ENCODE measurements around the gene FOXL3. TPM values are rescaled to one million over a fixed set of nuclear protein-coding genes. Genes with fewer than 3 reads are reported as not detected.
"Not testable (repeated sequence)": the region's sequence is repeated elsewhere in the genome, so short reads cannot be mapped to it uniquely, and the experiment has no call there.

FOXL3 gene
- not detected for total RNA-seq

DNA sequence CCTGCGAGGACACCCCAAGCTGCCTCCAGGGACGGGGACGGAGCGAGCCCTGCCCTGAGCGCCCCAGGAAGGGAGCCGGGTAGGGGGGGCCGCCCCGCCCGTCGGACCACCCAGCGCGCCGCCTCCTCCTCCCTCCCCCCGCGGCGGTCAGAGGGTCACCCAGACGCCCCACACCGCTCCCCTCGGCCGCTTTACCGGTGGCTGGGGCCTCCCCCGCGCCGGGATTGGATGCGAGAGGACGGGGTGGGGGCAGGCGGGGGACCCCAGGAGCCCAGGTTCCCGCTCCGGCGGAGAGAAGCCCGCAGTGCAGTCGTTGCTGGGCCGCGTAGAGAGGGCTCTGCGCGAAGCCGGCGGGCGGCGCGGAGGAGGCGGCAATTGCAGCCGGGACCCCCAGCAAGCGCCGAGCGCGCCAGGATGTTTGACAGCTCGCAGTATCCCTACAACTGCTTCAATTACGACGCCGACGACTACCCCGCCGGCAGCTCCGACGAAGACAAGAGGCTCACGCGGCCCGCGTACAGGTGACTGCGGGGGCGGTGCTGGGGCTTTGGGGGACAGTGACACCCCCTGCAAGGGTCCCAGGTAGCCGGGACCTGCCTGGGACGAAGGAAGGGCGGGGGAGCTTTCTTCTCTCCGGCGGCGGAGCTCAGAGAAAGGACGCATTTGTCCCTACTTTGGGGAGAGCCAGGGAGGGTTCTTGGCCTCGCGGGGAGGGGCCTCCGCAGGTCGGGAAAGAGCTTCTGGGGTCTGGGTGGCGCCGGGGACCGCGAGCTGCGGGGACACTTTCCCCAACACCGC lies at the start of gene FOXL3:
Gene FOXL3, plus strand, starts transcription at position 415 of the 798 bp plus-strand sequence. Its CDS starts 0 bp downstream, at position 415.
- Histone ChIP-seq H3K9me3 (no peaks in the 10 kb centered on the region), H3K27ac (replicated peaks in 1 of 4) (no peak within 1 kb of the TSS), H3K27me3 (peaks cover 6 to 88% (median 42%) of the 10 kb centered on the region in 4 donors), H3K4me1 (peaks cover 4 to 24% (median 21%) of the 10 kb centered on the region in 4 donors), H3K36me3 (no peaks in the 10 kb centered on the region), H3K4me3 (peak within 1 kb of the TSS in 1 of 4 donors; percentile 1)
- no peak for DNase-seq (ENCODE audit: extremely low spot score)
- TF ChIP-seq CTCF (IDR thresholded peaks at IDR 0.05) (no peak), EP300 (IDR thresholded peaks at IDR 0.05) (no peak), POLR2AphosphoS5 (IDR thresholded peaks at IDR 0.05) (no peak), POLR2A (IDR thresholded peaks at IDR 0.05; ENCODE audit: low read depth) (no peak)
- WGBS = 4% methylated on average over 20 of the region's 79 CpGs
- intact Hi-C loops (cut with DNase I) = no loop called here

DNA sequence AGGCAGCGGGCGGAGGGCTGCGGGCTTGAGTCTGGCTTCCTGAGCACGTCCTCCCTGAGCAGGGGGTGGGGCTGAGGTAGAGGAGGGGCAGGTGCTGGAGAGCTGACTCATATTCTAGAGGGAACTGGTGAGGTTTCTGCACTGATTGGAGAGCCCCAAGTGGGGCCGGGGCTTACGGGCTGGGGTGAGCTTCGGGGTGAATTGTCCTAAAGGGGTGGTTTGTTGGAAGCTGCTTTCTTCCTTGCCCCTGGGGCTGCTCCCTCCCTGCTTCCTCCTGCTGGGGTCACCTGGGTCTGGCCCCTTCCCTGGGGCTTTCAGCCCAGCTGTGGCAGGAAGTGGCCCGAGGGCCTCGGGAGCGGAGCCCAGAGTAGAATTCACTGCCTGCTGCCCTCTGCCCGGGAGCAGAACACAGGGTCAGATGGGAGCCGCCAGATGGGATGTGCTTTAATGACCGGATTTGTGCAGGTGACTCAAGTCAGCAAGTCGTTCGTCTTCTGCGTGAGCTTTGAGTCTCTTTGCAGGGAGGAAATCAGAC lies 49.0 kb upstream of the FOXL3 start:
- DNase-seq (ENCODE audit: extremely low spot score) = no peak
- intact Hi-C loops (cut with DNase I) = no loop called here
- Histone ChIP-seq H3K4me1 (peaks cover 7 to 44% (median 32%) of the 10 kb centered on the region in 4 donors), H3K9me3 (no peaks in the 10 kb centered on the region), H3K27me3 (no peaks in the 10 kb centered on the region), H3K27ac (replicated peaks in 1 of 4) (peak overlapping the region in 2 of 4 donors; percentile 13 to 26), H3K4me3 (no peak overlapping the region), H3K36me3 (peaks cover 3 to 26% (median 16%) of the 10 kb centered on the region in 4 donors)
- 69% methylated on average over 6 of the region's 16 CpGs for WGBS
- no peak for TF ChIP-seq CTCF (IDR thresholded peaks at IDR 0.05)
- no peak for TF ChIP-seq POLR2AphosphoS5 (IDR thresholded peaks at IDR 0.05)
- no peak for TF ChIP-seq EP300 (IDR thresholded peaks at IDR 0.05)
- TF ChIP-seq POLR2A (IDR thresholded peaks at IDR 0.05; ENCODE audit: low read depth) = no peak

DNA sequence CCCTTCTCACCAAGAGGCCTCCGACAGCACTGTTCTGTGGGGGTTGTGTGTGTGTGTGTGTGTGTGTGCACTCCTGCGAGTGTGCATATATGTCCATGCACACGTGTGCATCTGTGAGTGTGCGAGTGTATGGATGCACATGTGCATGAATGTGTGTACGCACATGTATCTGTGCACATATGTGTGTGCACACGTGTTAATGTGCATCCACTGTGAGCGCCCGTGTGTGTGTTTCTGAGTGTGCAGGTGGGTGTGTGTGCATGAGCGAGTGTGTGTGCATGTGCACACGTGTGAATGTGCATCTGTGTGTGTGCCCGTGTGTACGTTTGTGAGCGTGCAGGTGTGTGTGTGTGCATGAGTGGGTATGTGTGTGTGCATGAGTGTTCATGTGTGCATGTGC lies 48.5 kb upstream of the FOXL3 start:
- Histone ChIP-seq H3K9me3 (no peaks in the 10 kb centered on the region), H3K4me3 (no peak overlapping the region), H3K4me1 (peaks cover 3 to 38% (median 27%) of the 10 kb centered on the region in 4 donors), H3K36me3 (peaks cover 3 to 32% (median 21%) of the 10 kb centered on the region in 4 donors), H3K27ac (replicated peaks in 1 of 4) (no peak overlapping the region), H3K27me3 (no peaks in the 10 kb centered on the region)
- intact Hi-C loops (cut with DNase I) = no loop called here
- DNase-seq (ENCODE audit: extremely low spot score) = no peak
- TF ChIP-seq EP300 (IDR thresholded peaks at IDR 0.05) = no peak
- TF ChIP-seq POLR2A (IDR thresholded peaks at IDR 0.05; ENCODE audit: low read depth) = no peak
- TF ChIP-seq POLR2AphosphoS5 (IDR thresholded peaks at IDR 0.05) = no peak
- TF ChIP-seq CTCF (IDR thresholded peaks at IDR 0.05) = no peak
- WGBS = 94% methylated on average over 12 of the region's 13 CpGs

GRCh38 chr7:242826-243579 lies 47.0 kb upstream of the FOXL3 start:
- H3K4me3 ChIP-seq; H3K9me3 ChIP-seq; H3K27me3 ChIP-seq; H3K27ac ChIP-seq (replicated peaks in 1 of 4); intact Hi-C loops (cut with DNase I); DNase-seq (ENCODE audit: extremely low spot score): not testable (repeated sequence)
- WGBS = 100% methylated on average over 3 of the region's 21 CpGs
- peaks cover 3 to 46% (median 36%) of the 10 kb centered on the region in 4 donors for H3K36me3 ChIP-seq
- peaks cover 3 to 34% (median 21%) of the 10 kb centered on the region in 4 donors for H3K4me1 ChIP-seq

DNA sequence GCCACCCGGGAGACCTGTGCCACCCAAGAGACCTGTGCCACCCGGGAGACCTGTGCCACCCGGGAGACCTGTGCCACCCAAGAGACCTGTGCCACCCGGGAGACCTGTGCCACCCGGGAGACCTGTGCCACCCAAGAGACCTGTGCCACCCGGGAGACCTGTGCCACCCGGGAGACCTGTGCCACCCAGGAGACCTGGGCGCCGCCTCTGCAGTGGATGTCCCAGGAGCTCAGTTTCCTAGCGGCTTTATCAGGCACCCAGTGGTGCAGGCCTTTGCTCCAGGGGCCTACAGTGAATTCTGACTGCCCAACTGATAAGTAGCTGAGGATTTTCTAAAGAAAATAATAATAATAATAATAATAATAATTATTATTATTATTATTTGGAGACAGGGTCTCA lies 46.4 kb upstream of the FOXL3 start:
- intact Hi-C loops (cut with DNase I); H3K27ac ChIP-seq (replicated peaks in 1 of 4); H3K9me3 ChIP-seq; H3K4me3 ChIP-seq; H3K27me3 ChIP-seq; DNase-seq (ENCODE audit: extremely low spot score): not testable (repeated sequence)
- 97% methylated on average over 4 of the region's 10 CpGs for WGBS
- H3K4me1 ChIP-seq = peaks cover 3 to 34% (median 21%) of the 10 kb centered on the region in 4 donors
- peaks cover 9 to 52% (median 42%) of the 10 kb centered on the region in 4 donors for H3K36me3 ChIP-seq
